Suprapubic skin (tissue), 4 donors: ENCODE data around the gene MBNL2.

ENCODE experiments used
- CTCF ChIP-seq, 2 donors: fragments of 200-600 bp in 1 of 2; fragments of 450-650 bp in 1 of 2; sonication (generic) in 1 of 2; IDR thresholded peaks; one replicate each; pipeline ENCODE4 v1.5.1; 2016 to 2019; ENCODE audit warnings: antibody characterized with exemption in 2 of 2, mild to moderate bottlenecking in 1 of 2, moderate library complexity in 1 of 2
- EP300 ChIP-seq: sonication (generic); formaldehyde crosslinking; IDR thresholded peaks from one replicate; pipeline ENCODE4 v1.6.1; 2017; ENCODE audit warnings: antibody characterized with exemption
- POLR2A ChIP-seq, 2 donors: fragments of 450-650 bp; IDR thresholded peaks; one replicate each; pipeline ENCODE4 v1.6.1; 2017; ENCODE audit warnings: antibody characterized with exemption in 2 of 2, mild to moderate bottlenecking in 2 of 2, moderate library complexity in 2 of 2
- POLR2AphosphoS5 ChIP-seq, 3 donors: sonication (generic); formaldehyde crosslinking; IDR thresholded peaks; one replicate each; pipeline ENCODE4 v1.6.1; 2017; ENCODE audit warnings: antibody characterized with exemption in 3 of 3

GRCh38 chr13:97185751-97186150, 36.4 kb upstream of the MBNL2 start:
- TF ChIP-seq CTCF (IDR thresholded peaks at IDR 0.05) (no peak), POLR2AphosphoS5 (IDR thresholded peaks at IDR 0.05) (no peak), EP300 (no peak), POLR2A (IDR thresholded peaks at IDR 0.05) (no peak)
